ENCODE data around the gene SLC18A3. TPM values are rescaled to one million over a fixed set of nuclear protein-coding genes. Genes with fewer than 3 reads are reported as not detected.

The SLC18A3 gene
- polyA plus RNA-seq, 1 of the 3 experiments (the other 2 are of a cell fraction) = 1.7 TPM

DNA sequence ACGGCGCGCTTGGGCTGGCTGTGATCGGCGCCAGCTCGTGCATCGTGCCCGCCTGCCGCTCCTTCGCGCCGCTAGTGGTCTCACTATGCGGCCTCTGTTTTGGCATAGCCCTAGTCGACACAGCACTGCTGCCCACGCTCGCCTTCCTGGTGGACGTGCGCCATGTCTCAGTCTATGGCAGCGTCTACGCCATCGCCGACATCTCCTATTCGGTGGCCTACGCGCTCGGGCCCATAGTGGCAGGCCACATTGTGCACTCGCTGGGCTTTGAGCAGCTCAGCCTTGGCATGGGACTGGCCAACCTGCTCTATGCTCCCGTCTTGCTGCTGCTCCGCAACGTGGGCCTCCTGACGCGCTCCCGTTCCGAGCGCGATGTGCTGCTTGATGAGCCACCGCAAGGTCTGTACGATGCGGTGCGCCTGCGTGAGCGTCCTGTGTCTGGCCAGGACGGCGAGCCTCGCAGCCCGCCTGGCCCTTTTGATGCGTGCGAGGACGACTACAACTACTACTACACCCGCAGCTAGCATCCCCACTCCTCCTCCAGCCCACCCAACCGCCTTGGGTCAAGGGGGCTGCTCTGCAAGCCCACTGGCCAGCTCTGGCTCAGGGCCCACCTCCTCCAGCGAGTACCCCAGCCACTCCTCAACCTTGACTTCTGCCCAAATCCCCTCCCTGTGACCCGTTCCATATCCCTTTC, 1.9 kb downstream of the SLC18A3 start (continued):
- TF ChIP-seq, protein P1, sequence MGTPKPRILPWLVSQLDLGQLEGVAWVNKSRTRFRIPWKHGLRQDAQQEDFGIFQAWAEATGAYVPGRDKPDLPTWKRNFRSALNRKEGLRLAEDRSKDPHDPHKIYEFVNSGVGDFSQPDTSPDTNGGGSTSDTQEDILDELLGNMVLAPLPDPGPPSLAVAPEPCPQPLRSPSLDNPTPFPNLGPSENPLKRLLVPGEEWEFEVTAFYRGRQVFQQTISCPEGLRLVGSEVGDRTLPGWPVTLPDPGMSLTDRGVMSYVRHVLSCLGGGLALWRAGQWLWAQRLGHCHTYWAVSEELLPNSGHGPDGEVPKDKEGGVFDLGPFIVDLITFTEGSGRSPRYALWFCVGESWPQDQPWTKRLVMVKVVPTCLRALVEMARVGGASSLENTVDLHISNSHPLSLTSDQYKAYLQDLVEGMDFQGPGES (IDR thresholded peaks at IDR 0.05; ENCODE audit: low read depth, low read length) = no peak
- TF ChIP-seq SIN3A (IDR thresholded peaks at IDR 0.05; ENCODE audit: borderline replicate concordance, low read depth, low read length) = no peak
- TF ChIP-seq EZH2phosphoT487 (IDR thresholded peaks at IDR 0.05; ENCODE audit: borderline replicate concordance, low read depth) = no peak
- TF ChIP-seq NFIC (IDR thresholded peaks at IDR 0.05; ENCODE audit: borderline replicate concordance) = no peak
- TF ChIP-seq FOXJ3 (CRISPR knock-in tag; IDR thresholded peaks at IDR 0.05) = no peak

DNA sequence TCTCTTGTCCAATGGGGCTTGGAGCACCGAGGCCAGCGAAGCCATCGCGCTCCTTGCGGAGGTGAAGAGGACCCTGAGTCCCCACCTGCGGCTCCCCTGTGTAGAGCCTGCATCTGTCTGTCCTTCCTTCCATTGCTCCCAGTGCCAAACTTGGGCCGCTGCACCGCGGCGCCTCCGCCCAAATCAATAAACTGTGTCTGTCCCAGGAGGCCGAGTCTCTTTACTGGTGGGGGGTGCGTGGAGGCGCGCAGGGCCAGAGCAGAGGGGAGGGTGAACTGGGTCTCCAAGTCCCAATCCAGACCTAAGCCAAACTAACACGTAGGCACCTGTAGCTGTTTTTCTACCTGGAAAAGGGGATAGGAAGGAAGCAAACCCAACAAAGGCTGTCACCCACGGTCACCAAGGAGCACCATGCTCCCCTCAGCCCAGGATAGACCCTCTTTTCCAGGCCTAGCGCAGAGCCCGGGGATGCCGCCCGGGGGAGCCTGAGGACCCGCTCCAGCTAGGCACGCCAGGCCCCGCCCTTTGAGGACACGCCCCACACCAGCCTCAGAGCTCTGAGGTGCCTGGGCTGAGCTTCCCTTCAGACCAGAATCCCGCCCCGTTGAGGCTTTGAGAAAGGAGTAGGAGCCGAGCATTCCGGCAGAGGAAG, 2.5 kb downstream of the SLC18A3 start:
- no peak for DNase-seq
- TF ChIP-seq FOXM1 (IDR thresholded peaks at IDR 0.05; ENCODE audit: low read depth) (no peak), NFIC (IDR thresholded peaks at IDR 0.05; ENCODE audit: borderline replicate concordance) (no peak), FOSL2 (IDR thresholded peaks at IDR 0.05; ENCODE audit: borderline replicate concordance, low read depth) (no peak), RFX5 (IDR thresholded peaks at IDR 0.05; ENCODE audit: low read length) (no peak), YY1 (IDR thresholded peaks at IDR 0.05; ENCODE audit: low read depth) (no peak), CHD2 (IDR thresholded peaks at IDR 0.05; ENCODE audit: low read length, partially characterized antibody) (no peak), MEF2A (IDR thresholded peaks at IDR 0.05; ENCODE audit: borderline replicate concordance, low read depth) (no peak), EZH2phosphoT487 (IDR thresholded peaks at IDR 0.05; ENCODE audit: borderline replicate concordance, low read depth) (no peak)
- TF ChIP-seq, protein P2, sequence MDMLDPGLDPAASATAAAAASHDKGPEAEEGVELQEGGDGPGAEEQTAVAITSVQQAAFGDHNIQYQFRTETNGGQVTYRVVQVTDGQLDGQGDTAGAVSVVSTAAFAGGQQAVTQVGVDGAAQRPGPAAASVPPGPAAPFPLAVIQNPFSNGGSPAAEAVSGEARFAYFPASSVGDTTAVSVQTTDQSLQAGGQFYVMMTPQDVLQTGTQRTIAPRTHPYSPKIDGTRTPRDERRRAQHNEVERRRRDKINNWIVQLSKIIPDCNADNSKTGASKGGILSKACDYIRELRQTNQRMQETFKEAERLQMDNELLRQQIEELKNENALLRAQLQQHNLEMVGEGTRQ (IDR thresholded peaks at IDR 0.05; ENCODE audit: borderline replicate concordance, low read depth, low read length) = no peak
- TF ChIP-seq, protein P3, sequence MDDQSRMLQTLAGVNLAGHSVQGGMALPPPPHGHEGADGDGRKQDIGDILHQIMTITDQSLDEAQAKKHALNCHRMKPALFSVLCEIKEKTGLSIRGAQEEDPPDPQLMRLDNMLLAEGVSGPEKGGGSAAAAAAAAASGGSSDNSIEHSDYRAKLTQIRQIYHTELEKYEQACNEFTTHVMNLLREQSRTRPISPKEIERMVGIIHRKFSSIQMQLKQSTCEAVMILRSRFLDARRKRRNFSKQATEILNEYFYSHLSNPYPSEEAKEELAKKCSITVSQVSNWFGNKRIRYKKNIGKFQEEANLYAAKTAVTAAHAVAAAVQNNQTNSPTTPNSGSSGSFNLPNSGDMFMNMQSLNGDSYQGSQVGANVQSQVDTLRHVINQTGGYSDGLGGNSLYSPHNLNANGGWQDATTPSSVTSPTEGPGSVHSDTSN (IDR thresholded peaks at IDR 0.05) = no peak
- H3K9ac ChIP-seq = no peak overlapping the region
- no peak overlapping the region for H3K4me2 ChIP-seq
- CTCF ChIA-PET = interaction anchor here (1.1 to 1.5 kb wide), 2 partner anchors 19 to 38 kb away, joined by 3 read pairs; no protein-coding TSS in a partner anchor
- H3K36me3 ChIP-seq (replicated peaks in 1 of 2; ENCODE audit: control insufficient read depth in 1 of 2, insufficient read depth in 2 of 2, low read length in 1 of 2) = no peaks in the 10 kb centered on the region
- no peaks in the 10 kb centered on the region for H4K20me1 ChIP-seq (ENCODE audit: insufficient read depth)
- no peaks in the 10 kb centered on the region for H3K79me2 ChIP-seq (ENCODE audit: insufficient read depth)
- no peaks in the 10 kb centered on the region for H3F3A ChIP-seq (replicated peaks; ENCODE audit: insufficient read depth)
- WGBS (ENCODE audit: low lambda C conversion rate) = 70% methylated on average over 17 of the region's 29 CpGs
- H3K4me1 ChIP-seq (ENCODE audit: control insufficient read depth in 1 of 2, insufficient read depth in 2 of 2, low read depth in 1 of 2, low read length in 1 of 2) = peaks cover 0 to 56% of the 10 kb centered on the region in 2 experiments; a peak in 1 of 4 replicates
- H3K4me3 ChIP-seq (ENCODE audit: low read depth in 2 of 2, low read length in 1 of 2) = no peak overlapping the region
- no peak overlapping the region for H2AFZ ChIP-seq (ENCODE audit: low read depth)
- no peaks in the 10 kb centered on the region; the same call in 1 of the 2 replicates for H3K27me3 ChIP-seq (ENCODE audit: insufficient read depth)
- H3K27ac ChIP-seq (ENCODE audit: low read depth in 2 of 2, low read length in 1 of 2) = no peak overlapping the region
- H3K9me2 ChIP-seq = no peaks in the 10 kb centered on the region
- POLR2A ChIA-PET = no interaction called here
- no peaks in the 10 kb centered on the region for H3K9me3 ChIP-seq
